Measurements from ENCODE around the gene ZNF709.

GRCh38 chr19:12465211-12465610, 19.4 kb downstream of the ZNF709 start:
- TF ChIP-seq CTCF (conservative IDR thresholded peaks at IDR 0.05 in 1 of 2, IDR thresholded peaks at IDR 0.05 in 1 of 2; ENCODE audit: low read depth in 1 of 2, low read length in 2 of 2) (no peak), EZH2 (IDR thresholded peaks at IDR 0.05; ENCODE audit: low read length, missing control alignments) (no peak)
